Activated CD8-positive, alpha-beta T cell treated with anti-CD3 and anti-CD28 coated beads, Interleukin-2, amount 10 ng/mL, durations not matched to agents 7 days and 5 days (primary cell): Measurements from ENCODE around the gene LMO1. TPM values are rescaled to one million over a fixed set of nuclear protein-coding genes. Genes with fewer than 3 reads are reported as not detected.

Experiments
- ATAC-seq: fragments of 150-1000 bp; cut with Tn5 transposase; one replicate; pipeline ENCODE4 v1.10.0; 2021; ENCODE audit warnings: moderate library complexity
- CTCF ChIA-PET: fragments of 350-600 bp; sonication (Branson Sonifier 250); formaldehyde crosslinking; loops from one replicate; lab custom pipeline; 2021; ENCODE audit warnings: antibody characterized with exemption; lab: Charles Lee
- POLR2A ChIA-PET: fragments of 350-600 bp; sonication (Branson Sonifier 250); formaldehyde crosslinking; loops from one replicate; lab custom pipeline; 2021; ENCODE audit warnings: antibody characterized with exemption; lab: Charles Lee
- DNase-seq: peaks from one replicate; pipeline ENCODE4 v3.0.0-alpha.2; 2020
- H3K27ac Mint-ChIP-seq: one replicate; pipeline ENCODE4 v1.8.0; 2021; ENCODE audit warnings: mild to moderate bottlenecking, mixed read lengths
- H3K27me3 Mint-ChIP-seq: one replicate; pipeline ENCODE4 v1.8.0; 2021; ENCODE audit warnings: low read depth, mixed read lengths
- H3K36me3 Mint-ChIP-seq: one replicate; pipeline ENCODE4 v1.8.0; 2021; ENCODE audit warnings: low read depth, mixed read lengths
- H3K4me1 Mint-ChIP-seq: one replicate; pipeline ENCODE4 v1.8.0; 2021; ENCODE audit warnings: low read depth, mixed read lengths
- H3K4me3 Mint-ChIP-seq: one replicate; pipeline ENCODE4 v1.8.0; 2021; ENCODE audit warnings: mild to moderate bottlenecking, mixed read lengths
- H3K9me3 Mint-ChIP-seq: one replicate; pipeline ENCODE4 v1.8.0; 2022; ENCODE audit warnings: mixed read lengths; ENCODE audit not compliant: insufficient read depth
- total RNA-seq, 2 experiments: library from RNA; stranded (reverse); gene quantifications; one replicate each; pipeline ENCODE4 v1.2.3, GENCODE V29; 2021

LMO1 gene
- total RNA-seq, 2 experiments from 2014 or later, result not detected

- H3K9me3 Mint-ChIP-seq, result no peaks in the 10 kb centered on the region
- no peaks in the 10 kb centered on the region for H3K36me3 Mint-ChIP-seq
- H3K4me3 Mint-ChIP-seq, result no peak overlapping the region
- CTCF ChIA-PET, result no interaction called here
- no peak for ATAC-seq
- no peaks in the 10 kb centered on the region for H3K4me1 Mint-ChIP-seq
- no peak overlapping the region for H3K27ac Mint-ChIP-seq
- DNase-seq, result no peak
- peaks cover 20% of the 10 kb centered on the region for H3K27me3 Mint-ChIP-seq
- POLR2A ChIA-PET, result no interaction called here
These were observed 83.2 kb downstream of the LMO1 start for GRCh38 chr11:8180469-8180868.

- no peak for DNase-seq
- Mint-ChIP-seq H3K4me1 (no peaks in the 10 kb centered on the region), H3K4me3 (no peak overlapping the region), H3K9me3 (no peaks in the 10 kb centered on the region), H3K36me3 (no peaks in the 10 kb centered on the region), H3K27ac (no peak overlapping the region), H3K27me3 (peaks cover 25% of the 10 kb centered on the region)
- ATAC-seq, result no peak
- CTCF ChIA-PET, result no interaction called here
- POLR2A ChIA-PET, result no interaction called here
These were observed 85.4 kb downstream of the LMO1 start for GRCh38 chr11:8178297-8178696.

GRCh38 chr11:8177136-8177535, 86.5 kb downstream of the LMO1 start:
- ATAC-seq (no peak), DNase-seq (no peak)
- Mint-ChIP-seq H3K9me3 (no peaks in the 10 kb centered on the region), H3K4me3 (no peak overlapping the region), H3K27me3 (peaks cover 17% of the 10 kb centered on the region), H3K36me3 (no peaks in the 10 kb centered on the region), H3K27ac (no peak overlapping the region), H3K4me1 (no peaks in the 10 kb centered on the region)
- ChIA-PET POLR2A (no interaction called here), CTCF (no interaction called here)

Other genes with a start within 250 kb of the LMO1 start
- gene TUB, start 182.7 kb downstream of the LMO1 start, total RNA-seq, result not detected
- gene RIC3, start 94.9 kb downstream of the LMO1 start, total RNA-seq, result 1 to 10 TPM; 7.8 to 9.4 TPM